ENCODE results near the gene GRM5. TPM values are rescaled to one million over a fixed set of nuclear protein-coding genes. Genes with fewer than 3 reads are reported as not detected.

Gene GRM5
- total RNA-seq, 2 donors from 2014 or later: 1.4 to 8.6 TPM

- Histone ChIP-seq H3K4me1 (ENCODE audit: control insufficient read depth in 1 of 2, low read depth in 2 of 2) (no peaks in the 10 kb centered on the region), H3K36me3 (no peaks in the 10 kb centered on the region), H3K27ac (no peak overlapping the region), H3K4me3 (no peak overlapping the region), H3K9me3 (no peaks in the 10 kb centered on the region), H3K27me3 (replicated peaks; ENCODE audit: insufficient read depth) (no peaks in the 10 kb centered on the region)
- ATAC-seq (ENCODE audit: insufficient number of reproducible peaks, low FRiP score, low read depth) (no peak), DNase-seq (ENCODE audit: low spot score) (no peak)
- TF ChIP-seq, protein P1, sequence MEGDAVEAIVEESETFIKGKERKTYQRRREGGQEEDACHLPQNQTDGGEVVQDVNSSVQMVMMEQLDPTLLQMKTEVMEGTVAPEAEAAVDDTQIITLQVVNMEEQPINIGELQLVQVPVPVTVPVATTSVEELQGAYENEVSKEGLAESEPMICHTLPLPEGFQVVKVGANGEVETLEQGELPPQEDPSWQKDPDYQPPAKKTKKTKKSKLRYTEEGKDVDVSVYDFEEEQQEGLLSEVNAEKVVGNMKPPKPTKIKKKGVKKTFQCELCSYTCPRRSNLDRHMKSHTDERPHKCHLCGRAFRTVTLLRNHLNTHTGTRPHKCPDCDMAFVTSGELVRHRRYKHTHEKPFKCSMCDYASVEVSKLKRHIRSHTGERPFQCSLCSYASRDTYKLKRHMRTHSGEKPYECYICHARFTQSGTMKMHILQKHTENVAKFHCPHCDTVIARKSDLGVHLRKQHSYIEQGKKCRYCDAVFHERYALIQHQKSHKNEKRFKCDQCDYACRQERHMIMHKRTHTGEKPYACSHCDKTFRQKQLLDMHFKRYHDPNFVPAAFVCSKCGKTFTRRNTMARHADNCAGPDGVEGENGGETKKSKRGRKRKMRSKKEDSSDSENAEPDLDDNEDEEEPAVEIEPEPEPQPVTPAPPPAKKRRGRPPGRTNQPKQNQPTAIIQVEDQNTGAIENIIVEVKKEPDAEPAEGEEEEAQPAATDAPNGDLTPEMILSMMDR (IDR thresholded peaks at IDR 0.05): no peak
Measured at GRCh38 chr11:88495836-88496235, 569.9 kb downstream of the GRM5 start.

DNA sequence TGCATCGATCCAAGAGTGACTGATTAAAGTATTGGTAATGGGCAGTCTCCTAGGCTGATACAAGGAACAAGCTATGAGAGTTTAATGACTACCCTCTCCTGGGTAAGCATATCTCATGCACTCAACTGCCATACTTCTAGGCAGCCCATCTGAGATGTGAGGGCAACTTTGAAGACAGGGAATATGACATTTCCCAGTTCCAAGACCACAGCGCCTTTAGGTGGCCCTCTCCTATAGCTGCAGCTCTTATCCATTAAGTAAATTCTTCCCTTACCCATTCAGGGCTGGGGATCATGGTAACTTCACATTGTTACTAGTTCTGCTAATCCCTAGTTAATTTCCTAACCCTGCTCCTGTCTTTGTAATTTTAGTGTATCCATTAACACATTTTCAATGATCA, 570.9 kb downstream of the GRM5 start:
- TF ChIP-seq, protein P1 (IDR thresholded peaks at IDR 0.05): no peak
- H3K9me3 ChIP-seq: no peaks in the 10 kb centered on the region
- H3K27me3 ChIP-seq (replicated peaks; ENCODE audit: insufficient read depth): no peaks in the 10 kb centered on the region
- no peak overlapping the region for H3K4me3 ChIP-seq
- ATAC-seq (ENCODE audit: insufficient number of reproducible peaks, low FRiP score, low read depth) (no peak), DNase-seq (ENCODE audit: low spot score) (no peak)
- H3K36me3 ChIP-seq: no peaks in the 10 kb centered on the region
- H3K27ac ChIP-seq: no peak overlapping the region
- no peaks in the 10 kb centered on the region for H3K4me1 ChIP-seq (ENCODE audit: control insufficient read depth in 1 of 2, low read depth in 2 of 2)

GRCh38 chr11:88491674-88492073, 574.1 kb downstream of the GRM5 start:
- Histone ChIP-seq H3K4me3 (no peak overlapping the region), H3K36me3 (no peaks in the 10 kb centered on the region), H3K4me1 (ENCODE audit: control insufficient read depth in 1 of 2, low read depth in 2 of 2) (no peaks in the 10 kb centered on the region), H3K9me3 (no peaks in the 10 kb centered on the region), H3K27me3 (replicated peaks; ENCODE audit: insufficient read depth) (no peaks in the 10 kb centered on the region), H3K27ac (no peak overlapping the region)
- ATAC-seq (ENCODE audit: insufficient number of reproducible peaks, low FRiP score, low read depth) (no peak), DNase-seq (ENCODE audit: low spot score) (no peak)
- TF ChIP-seq, protein P1 (IDR thresholded peaks at IDR 0.05): no peak

DNA sequence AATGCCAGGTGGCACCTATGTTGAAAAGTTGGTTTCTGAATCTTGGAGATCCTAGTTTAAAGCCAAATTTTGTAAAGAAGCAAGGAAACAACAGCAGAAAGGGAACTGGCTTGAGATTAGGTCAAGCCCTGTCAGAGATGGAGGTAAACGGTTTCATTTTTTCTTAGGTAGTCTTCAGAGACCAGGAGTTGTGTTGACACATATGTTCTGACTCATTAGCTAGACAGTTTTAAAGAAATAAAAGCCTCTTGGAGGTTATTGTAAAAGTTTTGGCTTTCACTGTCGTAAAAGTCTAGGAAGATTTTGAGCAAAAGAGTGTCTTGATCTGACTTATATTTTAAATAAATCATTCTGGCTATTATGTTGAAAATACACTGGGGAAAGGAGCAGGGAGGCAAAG, 576.8 kb downstream of the GRM5 start:
- DNase-seq (ENCODE audit: low spot score): no peak
- Histone ChIP-seq H3K4me3 (no peak overlapping the region), H3K9me3 (no peaks in the 10 kb centered on the region), H3K36me3 (no peaks in the 10 kb centered on the region), H3K27me3 (replicated peaks; ENCODE audit: insufficient read depth) (no peaks in the 10 kb centered on the region), H3K27ac (no peak overlapping the region), H3K4me1 (ENCODE audit: control insufficient read depth in 1 of 2, low read depth in 2 of 2) (no peaks in the 10 kb centered on the region)
- TF ChIP-seq, protein P1 (IDR thresholded peaks at IDR 0.05): no peak
- no peak for ATAC-seq (ENCODE audit: insufficient number of reproducible peaks, low FRiP score, low read depth)

GRCh38 chr11:88487646-88488045, 578.1 kb downstream of the GRM5 start:
- H3K27ac ChIP-seq: no peak overlapping the region
- no peak for ATAC-seq (ENCODE audit: insufficient number of reproducible peaks, low FRiP score, low read depth)
- DNase-seq (ENCODE audit: low spot score): no peak

More at GRCh38 chr11:88487646-88488045, 578.1 kb downstream of the GRM5 start:
- Histone ChIP-seq H3K36me3 (no peaks in the 10 kb centered on the region), H3K4me3 (no peak overlapping the region), H3K4me1 (ENCODE audit: control insufficient read depth in 1 of 2, low read depth in 2 of 2) (no peaks in the 10 kb centered on the region), H3K27me3 (replicated peaks; ENCODE audit: insufficient read depth) (no peaks in the 10 kb centered on the region), H3K9me3 (no peaks in the 10 kb centered on the region)
- TF ChIP-seq, protein P1 (IDR thresholded peaks at IDR 0.05): no peak

All from thoracic aorta (tissue), 2 donors.